Uterus (tissue), 2 donors: ENCODE measurements around the gene AGPAT2.

ENCODE experiments used
- POLR2A ChIP-seq, 2 donors: fragments of 450-650 bp; IDR thresholded peaks; one replicate each; pipeline ENCODE4 v1.6.1; 2016; ENCODE audit warnings: antibody characterized with exemption in 2 of 2, mild to moderate bottlenecking in 1 of 2, moderate library complexity in 1 of 2
- TF ChIP-seq, protein P1 (sequence below), 4 experiments: fragments of 200-600 bp in 2 of 4; fragments of 450-650 bp in 2 of 4; sonication (generic) in 2 of 4; IDR thresholded peaks; one replicate each; pipeline ENCODE4 v1.5.1; 2016 to 2019; ENCODE audit warnings: antibody characterized with exemption in 4 of 4, mild to moderate bottlenecking in 2 of 4, moderate library complexity in 1 of 4

- TF ChIP-seq, protein P1, sequence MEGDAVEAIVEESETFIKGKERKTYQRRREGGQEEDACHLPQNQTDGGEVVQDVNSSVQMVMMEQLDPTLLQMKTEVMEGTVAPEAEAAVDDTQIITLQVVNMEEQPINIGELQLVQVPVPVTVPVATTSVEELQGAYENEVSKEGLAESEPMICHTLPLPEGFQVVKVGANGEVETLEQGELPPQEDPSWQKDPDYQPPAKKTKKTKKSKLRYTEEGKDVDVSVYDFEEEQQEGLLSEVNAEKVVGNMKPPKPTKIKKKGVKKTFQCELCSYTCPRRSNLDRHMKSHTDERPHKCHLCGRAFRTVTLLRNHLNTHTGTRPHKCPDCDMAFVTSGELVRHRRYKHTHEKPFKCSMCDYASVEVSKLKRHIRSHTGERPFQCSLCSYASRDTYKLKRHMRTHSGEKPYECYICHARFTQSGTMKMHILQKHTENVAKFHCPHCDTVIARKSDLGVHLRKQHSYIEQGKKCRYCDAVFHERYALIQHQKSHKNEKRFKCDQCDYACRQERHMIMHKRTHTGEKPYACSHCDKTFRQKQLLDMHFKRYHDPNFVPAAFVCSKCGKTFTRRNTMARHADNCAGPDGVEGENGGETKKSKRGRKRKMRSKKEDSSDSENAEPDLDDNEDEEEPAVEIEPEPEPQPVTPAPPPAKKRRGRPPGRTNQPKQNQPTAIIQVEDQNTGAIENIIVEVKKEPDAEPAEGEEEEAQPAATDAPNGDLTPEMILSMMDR (IDR thresholded peaks at IDR 0.05), result no peak
- no peak for TF ChIP-seq POLR2A (IDR thresholded peaks at IDR 0.05)
These were observed 20.7 kb upstream of the AGPAT2 start for GRCh38 chr9:136707849-136708517.
